ENCODE results near the gene NPM1. TPM values are rescaled to one million over a fixed set of nuclear protein-coding genes. Genes with fewer than 3 reads are reported as not detected.
A peak's percentile ranks its signal among the peaks of the same experiment; 100 is the strongest.
"Not testable (repeated sequence)": the region's sequence is repeated elsewhere in the genome, so short reads cannot be mapped to it uniquely, and the experiment has no call there.

NPM1 gene
- total RNA-seq, 1 donor from 2014 or later = 585 TPM

DNA sequence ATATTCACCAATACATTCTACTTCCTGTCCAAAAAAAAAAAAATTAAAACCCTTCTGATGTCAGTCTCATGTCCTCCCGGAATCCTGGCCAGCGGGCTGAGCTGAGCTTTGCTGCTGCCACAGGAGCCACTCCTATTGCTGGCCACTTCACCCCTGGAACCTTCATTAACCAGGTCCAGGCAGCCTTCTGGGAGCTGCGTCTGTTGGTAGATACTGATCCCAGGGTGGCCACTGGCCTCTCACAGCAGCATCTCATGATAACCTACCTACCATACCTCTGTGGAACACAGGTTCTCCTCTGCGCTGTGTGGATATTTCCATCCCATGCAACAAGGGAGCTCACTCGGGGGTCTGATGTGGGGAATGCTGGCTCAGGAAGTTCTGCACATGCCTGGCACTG is 21.0 kb upstream of the NPM1 start:
- TF ChIP-seq, protein P1, sequence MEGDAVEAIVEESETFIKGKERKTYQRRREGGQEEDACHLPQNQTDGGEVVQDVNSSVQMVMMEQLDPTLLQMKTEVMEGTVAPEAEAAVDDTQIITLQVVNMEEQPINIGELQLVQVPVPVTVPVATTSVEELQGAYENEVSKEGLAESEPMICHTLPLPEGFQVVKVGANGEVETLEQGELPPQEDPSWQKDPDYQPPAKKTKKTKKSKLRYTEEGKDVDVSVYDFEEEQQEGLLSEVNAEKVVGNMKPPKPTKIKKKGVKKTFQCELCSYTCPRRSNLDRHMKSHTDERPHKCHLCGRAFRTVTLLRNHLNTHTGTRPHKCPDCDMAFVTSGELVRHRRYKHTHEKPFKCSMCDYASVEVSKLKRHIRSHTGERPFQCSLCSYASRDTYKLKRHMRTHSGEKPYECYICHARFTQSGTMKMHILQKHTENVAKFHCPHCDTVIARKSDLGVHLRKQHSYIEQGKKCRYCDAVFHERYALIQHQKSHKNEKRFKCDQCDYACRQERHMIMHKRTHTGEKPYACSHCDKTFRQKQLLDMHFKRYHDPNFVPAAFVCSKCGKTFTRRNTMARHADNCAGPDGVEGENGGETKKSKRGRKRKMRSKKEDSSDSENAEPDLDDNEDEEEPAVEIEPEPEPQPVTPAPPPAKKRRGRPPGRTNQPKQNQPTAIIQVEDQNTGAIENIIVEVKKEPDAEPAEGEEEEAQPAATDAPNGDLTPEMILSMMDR (IDR thresholded peaks at IDR 0.05) = no peak
- no peaks in the 10 kb centered on the region for H3K36me3 ChIP-seq
- DNase-seq = no peak

GRCh38 chr5:171367424-171368370 is 20.0 kb upstream of the NPM1 start:
- ATAC-seq = no peak
- H3K27me3 ChIP-seq = no peaks in the 10 kb centered on the region

More for the DNA sequence above, 21.0 kb upstream of the NPM1 start:
- intact Hi-C loops (cut with DNase I) = no loop called here
- Histone ChIP-seq H3K4me1 (no peaks in the 10 kb centered on the region), H3K27me3 (no peaks in the 10 kb centered on the region), H3K9me3 (no peaks in the 10 kb centered on the region), H3K4me3 (no peak overlapping the region), H3K27ac (no peak overlapping the region)
- no peak for ATAC-seq

GRCh38 chr5:171369056-171369455 is 18.6 kb upstream of the NPM1 start:
- H3K9me3 ChIP-seq = no peaks in the 10 kb centered on the region
- no peaks in the 10 kb centered on the region for H3K4me1 ChIP-seq
- no peak for ATAC-seq
- TF ChIP-seq, protein P1 (IDR thresholded peaks at IDR 0.05) = no peak
- H3K27ac ChIP-seq = no peak overlapping the region
- no peaks in the 10 kb centered on the region for H3K36me3 ChIP-seq
- no peak for DNase-seq
- H3K27me3 ChIP-seq = no peaks in the 10 kb centered on the region
- intact Hi-C loops (cut with DNase I) = no loop called here
- H3K4me3 ChIP-seq = no peak overlapping the region

More at GRCh38 chr5:171367424-171368370, 20.0 kb upstream of the NPM1 start:
- Histone ChIP-seq H3K36me3 (no peaks in the 10 kb centered on the region), H3K9me3 (no peaks in the 10 kb centered on the region), H3K4me1 (no peaks in the 10 kb centered on the region), H3K27ac (no peak overlapping the region), H3K4me3 (no peak overlapping the region)
- intact Hi-C loops (cut with DNase I) = no loop called here
- TF ChIP-seq, protein P1 (IDR thresholded peaks at IDR 0.05) = no peak
- DNase-seq = peak; percentile 15

DNA sequence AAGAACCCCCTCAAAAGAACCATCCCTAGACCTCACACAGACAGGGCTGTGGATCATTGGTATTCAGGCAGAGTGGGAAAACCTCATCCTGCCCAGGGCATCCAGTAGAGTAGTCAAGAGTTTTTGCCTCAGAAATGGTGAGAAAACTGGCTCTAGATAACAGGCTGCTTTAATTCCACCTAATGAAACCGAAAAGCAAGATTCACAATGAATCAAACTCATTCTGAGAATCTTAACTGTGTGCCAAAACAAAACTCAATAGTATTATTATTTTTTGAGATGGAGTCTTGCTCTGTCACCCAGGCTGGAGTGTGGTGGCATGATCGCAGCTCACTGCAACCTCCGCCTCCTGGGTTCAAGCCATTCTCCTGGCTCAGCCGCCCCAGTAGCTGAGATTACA is 17.8 kb upstream of the NPM1 start:
- Histone ChIP-seq H3K36me3 (no peaks in the 10 kb centered on the region), H3K27ac (no peak overlapping the region), H3K27me3 (no peaks in the 10 kb centered on the region), H3K4me3 (no peak overlapping the region), H3K4me1 (no peaks in the 10 kb centered on the region), H3K9me3 (no peaks in the 10 kb centered on the region)
- TF ChIP-seq, protein P1 (IDR thresholded peaks at IDR 0.05) = no peak
- ATAC-seq (no peak), DNase-seq (no peak)
- intact Hi-C loops (cut with DNase I) = no loop called here

- intact Hi-C loops (cut with DNase I); ATAC-seq; H3K36me3 ChIP-seq; H3K4me3 ChIP-seq; H3K27me3 ChIP-seq; H3K4me1 ChIP-seq; H3K27ac ChIP-seq; DNase-seq; H3K9me3 ChIP-seq: not testable (repeated sequence)
These were observed 16.8 kb upstream of the NPM1 start for GRCh38 chr5:171370881-171371280.

- no peak overlapping the region for H3K27ac ChIP-seq
- H3K9me3 ChIP-seq = no peaks in the 10 kb centered on the region
- peak; percentile 48 for DNase-seq
- no peaks in the 10 kb centered on the region for H3K27me3 ChIP-seq
- H3K36me3 ChIP-seq = no peaks in the 10 kb centered on the region
- intact Hi-C loops (cut with DNase I) = no loop called here
- ATAC-seq = no peak
- no peaks in the 10 kb centered on the region for H3K4me1 ChIP-seq
- TF ChIP-seq, protein P1 (IDR thresholded peaks at IDR 0.05) = no peak
- H3K4me3 ChIP-seq = no peak overlapping the region
These were observed 16.3 kb upstream of the NPM1 start for GRCh38 chr5:171371326-171371725.
